Activated CD8-positive, alpha-beta T cell treated with anti-CD3 and anti-CD28 coated beads, Interleukin-2, amount 10 ng/mL, durations not matched to agents 7 days and 5 days (primary cell): ENCODE results near the gene HPD. TPM values are rescaled to one million over a fixed set of nuclear protein-coding genes. Genes with fewer than 3 reads are reported as not detected.
"Not testable (repeated sequence)": the region's sequence is repeated elsewhere in the genome, so short reads cannot be mapped to it uniquely, and the experiment has no call there.

Experiments
- ATAC-seq: fragments of 150-1000 bp; cut with Tn5 transposase; one replicate; pipeline ENCODE4 v1.10.0; 2021; ENCODE audit warnings: moderate library complexity
- CTCF ChIA-PET: fragments of 350-600 bp; sonication (Branson Sonifier 250); formaldehyde crosslinking; loops from one replicate; lab custom pipeline; 2021; ENCODE audit warnings: antibody characterized with exemption; lab: Charles Lee
- POLR2A ChIA-PET: fragments of 350-600 bp; sonication (Branson Sonifier 250); formaldehyde crosslinking; loops from one replicate; lab custom pipeline; 2021; ENCODE audit warnings: antibody characterized with exemption; lab: Charles Lee
- DNase-seq: peaks from one replicate; pipeline ENCODE4 v3.0.0-alpha.2; 2020
- H3K27ac Mint-ChIP-seq: one replicate; pipeline ENCODE4 v1.8.0; 2021; ENCODE audit warnings: mild to moderate bottlenecking, mixed read lengths
- H3K27me3 Mint-ChIP-seq: one replicate; pipeline ENCODE4 v1.8.0; 2021; ENCODE audit warnings: low read depth, mixed read lengths
- H3K36me3 Mint-ChIP-seq: one replicate; pipeline ENCODE4 v1.8.0; 2021; ENCODE audit warnings: low read depth, mixed read lengths
- H3K4me1 Mint-ChIP-seq: one replicate; pipeline ENCODE4 v1.8.0; 2021; ENCODE audit warnings: low read depth, mixed read lengths
- H3K4me3 Mint-ChIP-seq: one replicate; pipeline ENCODE4 v1.8.0; 2021; ENCODE audit warnings: mild to moderate bottlenecking, mixed read lengths
- H3K9me3 Mint-ChIP-seq: one replicate; pipeline ENCODE4 v1.8.0; 2022; ENCODE audit warnings: mixed read lengths; ENCODE audit not compliant: insufficient read depth
- total RNA-seq, 2 experiments: library from RNA; stranded (reverse); gene quantifications; one replicate each; pipeline ENCODE4 v1.2.3, GENCODE V29; 2021

The HPD gene
- total RNA-seq, 2 experiments from 2014 or later = not detected

DNA sequence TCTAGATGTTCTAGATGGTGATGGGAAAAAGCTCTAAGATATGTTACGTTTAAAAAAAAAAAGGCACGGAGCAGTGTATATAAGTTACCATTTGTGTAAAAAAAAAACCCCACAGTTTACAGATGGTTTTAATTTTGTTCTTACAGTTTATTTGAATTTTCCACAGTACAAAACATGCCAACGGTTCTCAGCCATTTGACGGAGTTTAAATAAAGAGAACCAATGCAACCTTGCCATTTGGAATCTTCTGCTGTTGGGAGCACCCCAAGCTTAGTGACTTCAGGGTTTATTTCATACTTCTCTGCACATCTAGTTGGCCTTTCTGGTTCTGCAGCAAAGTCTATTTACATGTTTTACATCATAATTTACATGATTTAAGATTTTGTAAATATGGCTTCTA, 7.7 kb upstream of the HPD start:
- H3K27ac Mint-ChIP-seq = no peak overlapping the region
- no peaks in the 10 kb centered on the region for H3K9me3 Mint-ChIP-seq
- H3K36me3 Mint-ChIP-seq = no peaks in the 10 kb centered on the region
- H3K4me1 Mint-ChIP-seq = no peaks in the 10 kb centered on the region
- DNase-seq = no peak
- H3K27me3 Mint-ChIP-seq = no peaks in the 10 kb centered on the region
- H3K4me3 Mint-ChIP-seq = no peak overlapping the region
- no peak for ATAC-seq
- CTCF ChIA-PET = interaction anchor here (1.1 kb wide), 1 partner anchor 72 kb away, joined by 3 read pairs; no protein-coding TSS in a partner anchor
- POLR2A ChIA-PET = no interaction called here

DNA sequence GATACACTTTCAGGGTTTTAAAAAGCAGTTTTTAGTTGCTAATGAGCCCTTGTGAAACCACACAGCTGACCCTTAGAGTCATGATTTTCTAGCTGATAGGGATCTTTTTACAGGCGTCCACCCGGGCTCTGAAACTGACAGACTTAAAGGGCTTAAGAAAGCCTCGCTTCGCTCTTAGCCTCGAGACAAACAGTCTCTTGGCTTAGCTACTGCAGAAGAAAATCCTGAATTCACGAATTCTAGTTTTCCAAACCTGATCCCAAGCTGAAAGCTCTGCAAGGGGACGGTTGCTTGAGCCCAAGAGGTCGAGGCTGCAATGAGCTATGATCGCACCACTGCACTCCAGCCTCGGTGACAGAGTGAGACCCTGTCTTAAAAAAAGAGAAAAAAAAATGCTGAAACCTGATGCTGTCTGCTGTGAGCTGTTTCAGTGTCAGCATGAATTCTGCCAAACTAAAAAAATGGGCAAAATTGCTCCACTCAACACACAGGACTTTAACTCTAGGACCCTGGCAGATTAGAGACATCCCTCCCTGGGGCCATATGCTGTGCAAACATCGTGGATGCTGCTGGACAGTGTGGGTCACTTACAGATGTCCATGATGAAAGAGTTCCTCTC, 3.1 kb upstream of the HPD start:
- CTCF ChIA-PET = interaction anchor here (0.7 to 2.8 kb wide), 4 partner anchors 22 to 68 kb away, joined by 3 to 11 read pairs (median 3); partner anchors contain the start of genes PSMD9 and RHOF
- Mint-ChIP-seq H3K4me3 (no peak overlapping the region), H3K9me3 (no peaks in the 10 kb centered on the region), H3K4me1 (no peaks in the 10 kb centered on the region), H3K27me3 (no peaks in the 10 kb centered on the region), H3K27ac (no peak overlapping the region), H3K36me3 (no peaks in the 10 kb centered on the region)
- POLR2A ChIA-PET = interaction anchor here (0.6 kb wide), 1 partner anchor 52 kb away, joined by 3 read pairs; no protein-coding TSS in a partner anchor
- DNase-seq (no peak), ATAC-seq (no peak)

DNA sequence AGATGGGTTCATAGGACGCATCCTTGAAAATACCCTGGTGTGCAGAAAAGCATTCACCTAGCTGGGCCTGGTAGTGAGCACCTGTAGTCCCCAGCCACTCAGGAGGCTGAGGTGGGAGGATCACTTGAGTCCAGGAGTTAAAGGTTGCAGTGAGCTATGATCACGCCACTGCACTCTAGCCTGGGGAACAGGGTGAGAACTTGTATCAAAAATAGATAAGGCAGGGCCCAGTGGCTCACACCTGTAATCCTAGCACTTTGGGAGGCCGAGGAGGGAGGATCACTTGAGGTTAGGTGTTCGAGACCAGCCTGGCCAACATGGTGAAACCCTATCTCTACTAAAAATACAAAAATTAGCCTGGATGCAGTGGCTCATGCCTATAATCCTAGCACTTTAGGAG, 2.0 kb upstream of the HPD start:
- H3K36me3 Mint-ChIP-seq, POLR2A ChIA-PET, H3K9me3 Mint-ChIP-seq, DNase-seq, H3K27me3 Mint-ChIP-seq, H3K4me3 Mint-ChIP-seq, H3K27ac Mint-ChIP-seq, ATAC-seq, H3K4me1 Mint-ChIP-seq: not testable (repeated sequence)
- CTCF ChIA-PET = interaction anchor here (1.4 to 2.8 kb wide), 2 partner anchors 28 to 66 kb away, joined by 3 to 11 read pairs; partner anchors contain the start of genes PSMD9 and RHOF

DNA sequence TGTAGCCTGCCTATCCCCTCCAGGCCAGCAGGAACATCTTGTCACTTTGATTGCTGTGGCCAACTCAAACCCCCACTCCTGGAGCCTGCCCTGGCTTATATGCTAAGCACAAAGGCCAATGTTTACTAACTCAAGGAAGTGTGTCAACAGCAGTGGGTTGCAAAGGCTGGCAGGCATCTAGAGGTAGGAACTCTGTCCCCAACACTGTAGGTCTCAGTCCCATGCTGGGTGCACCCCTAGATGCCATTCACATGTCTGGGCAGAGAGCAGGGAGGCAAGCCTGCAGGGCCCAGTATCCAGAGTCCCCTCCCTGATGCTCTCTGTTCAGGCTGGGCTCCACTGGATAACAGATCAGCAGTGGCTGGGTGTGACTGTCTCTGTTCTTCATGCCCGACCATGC, 1.6 kb upstream of the HPD start:
- ATAC-seq (no peak), DNase-seq (no peak)
- ChIA-PET POLR2A (no interaction called here), CTCF (interaction anchor here (2.8 kb wide), 1 partner anchor 66 kb away, joined by 11 read pairs; the partner anchor contains the start of gene RHOF)
- H3K27me3 Mint-ChIP-seq = no peaks in the 10 kb centered on the region
- H3K4me3 Mint-ChIP-seq = no peak overlapping the region
- H3K27ac Mint-ChIP-seq = no peak overlapping the region
- peaks cover 4% of the 10 kb centered on the region for H3K4me1 Mint-ChIP-seq
- H3K36me3 Mint-ChIP-seq = no peaks in the 10 kb centered on the region
- no peaks in the 10 kb centered on the region for H3K9me3 Mint-ChIP-seq

DNA sequence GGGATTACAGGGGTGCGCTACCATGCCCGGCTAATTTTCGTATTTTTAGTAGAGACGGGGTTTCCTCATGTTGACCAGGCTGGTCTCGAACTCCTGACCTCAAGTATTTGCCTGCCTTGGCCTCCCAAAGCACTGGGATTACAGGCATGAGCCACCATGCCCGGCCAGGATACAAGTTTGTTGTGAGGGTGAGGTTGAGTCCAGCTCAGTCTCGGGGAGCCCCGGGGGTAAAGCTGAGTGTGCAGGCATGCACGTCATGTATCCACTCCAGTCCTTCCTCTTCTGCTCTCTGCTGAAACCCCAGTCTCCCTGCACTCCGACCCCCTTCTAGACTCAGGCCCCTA, 369 bp downstream of the HPD start:
- Mint-ChIP-seq H3K4me3 (no peak overlapping the region), H3K4me1 (peaks cover 4% of the 10 kb centered on the region), H3K27ac (no peak overlapping the region), H3K36me3 (no peaks in the 10 kb centered on the region), H3K27me3 (no peaks in the 10 kb centered on the region), H3K9me3 (no peaks in the 10 kb centered on the region)
- ATAC-seq (no peak), DNase-seq (no peak)
- ChIA-PET POLR2A (no interaction called here), CTCF (no interaction called here)

DNA sequence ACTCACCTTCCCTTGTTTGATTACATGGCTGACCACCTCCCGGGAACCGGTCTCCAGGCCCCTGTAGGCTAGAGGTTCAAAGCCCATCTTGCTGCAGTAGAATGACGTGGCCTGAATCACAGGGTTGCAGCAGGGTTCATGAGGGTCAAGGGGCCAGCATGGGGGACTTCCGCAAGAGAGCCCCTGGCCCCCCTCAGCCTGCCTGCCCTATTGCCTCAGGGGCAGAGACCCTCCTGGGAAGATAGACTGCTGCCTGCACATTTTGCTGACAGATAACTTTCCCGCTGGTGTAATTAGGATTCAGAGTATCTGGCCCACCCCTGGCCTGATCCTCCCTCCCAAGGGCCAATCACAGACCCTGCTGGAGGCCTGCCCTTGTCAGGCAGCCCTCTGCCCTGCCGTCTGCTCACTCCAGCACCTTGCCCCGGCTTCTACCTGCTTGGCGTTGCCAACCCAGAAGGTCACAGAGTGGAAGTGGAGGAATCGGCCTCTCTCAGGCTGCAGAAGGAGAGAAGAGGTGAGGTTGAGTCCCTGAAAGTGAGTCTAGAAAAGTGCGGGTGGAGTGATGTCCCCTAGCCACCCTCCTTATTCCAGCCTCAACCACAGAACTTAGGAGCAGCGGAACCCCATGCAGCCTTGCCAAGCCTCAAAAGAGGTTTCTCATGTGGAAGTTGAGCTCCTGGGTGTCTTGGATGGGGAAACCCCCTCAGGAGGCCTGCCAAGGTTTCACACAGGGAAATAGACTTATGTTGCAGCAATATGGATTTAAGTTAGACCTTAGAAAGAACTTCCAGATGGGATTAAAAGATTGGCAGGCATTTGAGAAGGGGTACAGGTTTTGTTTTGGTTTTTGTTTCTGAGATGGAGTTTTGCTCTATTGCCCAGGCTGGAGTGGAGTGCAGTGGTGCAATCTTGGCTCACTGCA, 1.1 kb downstream of the HPD start:
- H3K36me3 Mint-ChIP-seq = no peaks in the 10 kb centered on the region
- no peaks in the 10 kb centered on the region for H3K27me3 Mint-ChIP-seq
- no peak overlapping the region for H3K4me3 Mint-ChIP-seq
- ChIA-PET POLR2A (no interaction called here), CTCF (no interaction called here)
- H3K27ac Mint-ChIP-seq = no peak overlapping the region
- DNase-seq = no peak
- ATAC-seq = no peak
- no peaks in the 10 kb centered on the region for H3K9me3 Mint-ChIP-seq
- peaks cover 4% of the 10 kb centered on the region for H3K4me1 Mint-ChIP-seq

DNA sequence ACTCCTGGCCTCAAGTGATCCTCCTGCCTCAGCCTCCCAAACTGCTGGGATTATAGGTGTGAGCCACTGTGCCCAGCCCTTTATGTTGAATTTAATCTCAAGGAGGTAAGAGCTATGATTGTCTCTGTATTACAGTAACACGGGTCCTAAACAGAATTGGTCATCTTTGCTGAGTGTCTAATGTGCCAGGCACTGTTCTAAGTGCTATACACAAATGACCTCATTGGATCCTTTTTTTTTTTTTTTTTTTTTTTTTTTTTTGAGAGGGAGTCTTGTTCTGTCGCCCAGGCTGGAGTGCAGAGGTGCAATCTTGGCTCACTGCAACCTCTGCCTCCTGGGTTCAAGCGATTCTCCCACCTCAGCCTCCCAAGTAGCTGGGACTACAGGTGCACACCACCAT, 6.3 kb downstream of the HPD start:
- H3K9me3 Mint-ChIP-seq, H3K27ac Mint-ChIP-seq, H3K4me1 Mint-ChIP-seq, DNase-seq, POLR2A ChIA-PET, H3K4me3 Mint-ChIP-seq, H3K36me3 Mint-ChIP-seq, ATAC-seq, H3K27me3 Mint-ChIP-seq: not testable (repeated sequence)
- CTCF ChIA-PET = interaction anchor here (1.3 kb wide), 1 partner anchor 58 kb away, joined by 3 read pairs; no protein-coding TSS in a partner anchor

DNA sequence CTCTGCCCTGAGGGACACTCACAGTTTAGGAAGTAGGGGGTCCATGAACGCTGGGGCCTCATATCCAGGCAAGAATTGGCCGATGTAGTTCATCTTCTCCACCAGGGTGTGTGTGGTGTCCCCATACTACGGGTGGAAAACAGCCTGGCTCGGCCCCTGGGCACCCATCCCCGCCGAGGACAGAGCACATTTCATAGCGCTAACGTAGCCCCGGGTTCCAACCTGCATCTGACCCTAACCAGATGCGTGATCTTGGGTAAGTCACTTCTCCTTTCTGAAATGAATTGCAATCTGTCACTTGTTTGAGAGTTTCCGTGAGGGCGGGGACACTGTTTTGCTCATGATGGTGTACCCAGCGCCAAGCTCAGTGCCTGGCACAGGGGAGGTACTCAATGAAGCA, 9.0 kb downstream of the HPD start:
- CTCF ChIA-PET = no interaction called here

DNA sequence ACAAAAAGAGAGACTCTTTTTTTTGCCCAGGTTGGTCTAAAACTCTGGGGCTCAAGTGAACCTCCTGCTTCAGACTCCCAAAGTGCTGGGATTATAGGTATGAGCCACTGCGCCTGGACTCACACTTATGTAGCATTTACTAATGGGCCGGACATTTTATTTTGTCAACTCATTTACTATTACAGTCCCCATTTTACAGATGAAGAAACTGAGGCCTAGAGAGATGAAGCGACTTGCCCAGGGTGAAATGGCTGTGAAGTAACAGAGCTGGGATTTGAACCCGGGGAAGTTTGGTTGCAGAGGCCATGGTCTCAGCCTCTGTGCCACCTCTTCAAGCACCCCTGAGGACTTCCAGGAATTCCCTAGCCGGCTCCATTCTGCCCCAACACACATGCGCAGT, 9.4 kb downstream of the HPD start:
- Mint-ChIP-seq H3K27me3 (no peaks in the 10 kb centered on the region), H3K36me3 (no peaks in the 10 kb centered on the region), H3K27ac (no peak overlapping the region), H3K4me3 (no peak overlapping the region), H3K9me3 (no peaks in the 10 kb centered on the region), H3K4me1 (no peaks in the 10 kb centered on the region)
- no peak for ATAC-seq
- no peak for DNase-seq
- CTCF ChIA-PET = no interaction called here
- POLR2A ChIA-PET = interaction anchor here (0.6 kb wide), 1 partner anchor 376 kb away, joined by 6 read pairs; no protein-coding TSS in a partner anchor

More for the DNA sequence above, 9.0 kb downstream of the HPD start:
- Mint-ChIP-seq H3K4me3 (no peak overlapping the region), H3K36me3 (no peaks in the 10 kb centered on the region), H3K27me3 (no peaks in the 10 kb centered on the region), H3K9me3 (no peaks in the 10 kb centered on the region), H3K27ac (no peak overlapping the region), H3K4me1 (no peaks in the 10 kb centered on the region)
- POLR2A ChIA-PET = no interaction called here
- ATAC-seq (no peak), DNase-seq (no peak)

DNA sequence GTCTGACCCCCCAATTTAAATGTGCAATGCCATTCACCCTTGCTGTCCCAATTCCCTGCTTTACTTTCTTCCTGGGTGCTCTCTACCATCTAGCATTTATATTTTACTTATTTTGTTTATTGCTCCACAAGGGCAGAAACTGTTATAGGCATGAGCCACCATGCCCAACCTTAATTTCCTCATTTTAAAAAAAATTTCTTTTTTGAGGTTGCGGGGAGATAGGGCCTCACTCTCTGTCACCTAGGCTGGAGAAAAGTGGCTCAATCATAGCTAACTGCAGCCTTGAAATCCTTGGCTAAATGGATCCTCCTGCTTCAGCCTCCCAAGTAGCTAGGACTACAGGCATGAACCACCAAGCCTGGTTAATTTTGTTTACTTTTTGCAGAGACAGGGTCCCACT, 13.0 kb downstream of the HPD start:
- H3K4me3 Mint-ChIP-seq = no peak overlapping the region
- ChIA-PET CTCF (interaction anchor here (1.2 to 1.8 kb wide), 2 partner anchors 51 to 177 kb away, joined by 3 to 5 read pairs; partner anchors contain the start of gene RHOF), POLR2A (no interaction called here)
- no peak for ATAC-seq
- no peak overlapping the region for H3K27ac Mint-ChIP-seq
- H3K27me3 Mint-ChIP-seq = no peaks in the 10 kb centered on the region
- H3K9me3 Mint-ChIP-seq = no peaks in the 10 kb centered on the region
- peaks cover 3% of the 10 kb centered on the region for H3K4me1 Mint-ChIP-seq
- no peak for DNase-seq
- H3K36me3 Mint-ChIP-seq = no peaks in the 10 kb centered on the region

DNA sequence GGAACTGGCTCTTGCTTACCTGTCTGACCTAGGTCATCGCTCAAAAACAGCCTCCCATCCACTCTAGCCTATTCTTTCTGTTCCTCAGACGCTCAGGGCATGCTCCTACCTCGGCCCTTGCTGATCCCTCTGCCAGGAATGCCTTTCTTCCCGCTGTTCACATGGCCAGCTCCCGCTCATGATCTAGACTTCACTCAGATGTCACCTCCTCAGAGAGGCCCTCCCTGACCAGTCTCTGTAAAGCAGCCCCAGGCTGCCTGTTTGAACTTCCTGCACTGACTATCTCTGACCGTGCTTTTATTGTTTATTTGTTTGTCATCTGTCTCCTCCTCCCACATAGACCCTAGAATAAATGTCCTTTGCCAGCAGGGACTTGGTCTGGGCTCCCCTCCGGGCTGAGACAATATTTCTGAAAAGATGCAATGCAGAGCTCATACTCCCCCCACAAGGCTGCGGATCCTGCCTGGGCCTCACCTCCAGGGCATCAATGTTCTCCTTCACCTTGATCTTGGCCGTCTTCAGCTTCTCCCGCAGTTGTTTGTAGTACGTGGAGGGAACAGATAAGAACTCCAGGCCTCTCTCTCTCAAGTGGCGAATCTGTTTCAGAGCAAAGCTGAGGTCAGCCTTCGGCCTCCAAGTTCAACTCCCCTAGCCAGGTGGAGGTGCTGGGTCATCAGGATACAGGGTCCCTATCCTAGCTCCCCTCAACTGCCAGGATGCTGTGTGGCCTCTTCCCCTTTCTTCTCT, 15.2 kb downstream of the HPD start:
- H3K4me3 Mint-ChIP-seq = no peak overlapping the region
- ChIA-PET CTCF (interaction anchor here (1.6 to 1.8 kb wide), 2 partner anchors 32 to 49 kb away, joined by 6 to 9 read pairs; partner anchors contain the start of gene RHOF), POLR2A (no interaction called here)
- H3K4me1 Mint-ChIP-seq = peaks cover 22% of the 10 kb centered on the region
- no peaks in the 10 kb centered on the region for H3K27me3 Mint-ChIP-seq
- H3K36me3 Mint-ChIP-seq = peaks cover 2% of the 10 kb centered on the region
- ATAC-seq (no peak), DNase-seq (no peak)
- H3K27ac Mint-ChIP-seq = no peak overlapping the region
- no peaks in the 10 kb centered on the region for H3K9me3 Mint-ChIP-seq
